Fibroblast of skin of abdomen (primary cell): ENCODE results near the gene BORA.
"Not testable (repeated sequence)": the region's sequence is repeated elsewhere in the genome, so short reads cannot be mapped to it uniquely, and the experiment has no call there.

Experiments used
- DNase-seq: peaks from one replicate; pipeline ENCODE4 v3.0.0-alpha.2; 2013

Gene BORA

DNA sequence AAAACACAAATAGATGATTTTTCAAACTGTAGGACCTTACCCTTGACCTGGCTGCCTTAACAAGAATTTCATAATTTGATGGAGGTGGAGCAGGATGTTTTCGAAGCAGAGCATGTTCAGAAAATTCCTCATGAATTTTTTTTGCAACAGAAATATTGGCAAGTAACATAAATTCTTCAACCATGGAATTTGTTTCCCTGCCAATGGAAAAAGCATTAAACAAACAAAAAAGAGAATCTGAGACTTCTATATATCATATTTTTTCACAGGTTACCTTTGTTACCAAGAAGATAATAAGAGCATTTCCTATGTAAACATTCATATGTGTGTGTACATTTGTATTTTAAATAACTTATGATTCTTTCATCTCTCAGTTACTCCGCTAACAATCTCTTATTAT, 35.7 kb downstream of the BORA start:
- no peak for DNase-seq

DNA sequence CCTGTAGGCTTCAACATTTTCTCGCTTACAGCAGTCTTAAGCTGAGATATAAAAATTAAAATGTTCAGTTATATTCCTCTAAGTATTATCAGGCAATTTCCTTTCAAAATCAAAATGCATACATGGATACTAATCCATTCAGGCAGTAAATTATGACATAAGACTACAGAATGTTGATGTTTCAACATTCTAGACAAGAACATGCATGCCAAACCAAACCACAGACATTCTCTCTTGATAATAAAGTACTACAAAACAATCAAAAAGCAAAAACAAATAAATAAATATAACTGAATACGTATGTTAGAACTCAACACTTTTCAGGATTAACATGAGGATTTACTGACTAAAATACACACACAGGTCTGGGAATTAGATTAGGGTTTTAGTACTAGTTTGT, 46.3 kb downstream of the BORA start:
- no peak for DNase-seq

DNA sequence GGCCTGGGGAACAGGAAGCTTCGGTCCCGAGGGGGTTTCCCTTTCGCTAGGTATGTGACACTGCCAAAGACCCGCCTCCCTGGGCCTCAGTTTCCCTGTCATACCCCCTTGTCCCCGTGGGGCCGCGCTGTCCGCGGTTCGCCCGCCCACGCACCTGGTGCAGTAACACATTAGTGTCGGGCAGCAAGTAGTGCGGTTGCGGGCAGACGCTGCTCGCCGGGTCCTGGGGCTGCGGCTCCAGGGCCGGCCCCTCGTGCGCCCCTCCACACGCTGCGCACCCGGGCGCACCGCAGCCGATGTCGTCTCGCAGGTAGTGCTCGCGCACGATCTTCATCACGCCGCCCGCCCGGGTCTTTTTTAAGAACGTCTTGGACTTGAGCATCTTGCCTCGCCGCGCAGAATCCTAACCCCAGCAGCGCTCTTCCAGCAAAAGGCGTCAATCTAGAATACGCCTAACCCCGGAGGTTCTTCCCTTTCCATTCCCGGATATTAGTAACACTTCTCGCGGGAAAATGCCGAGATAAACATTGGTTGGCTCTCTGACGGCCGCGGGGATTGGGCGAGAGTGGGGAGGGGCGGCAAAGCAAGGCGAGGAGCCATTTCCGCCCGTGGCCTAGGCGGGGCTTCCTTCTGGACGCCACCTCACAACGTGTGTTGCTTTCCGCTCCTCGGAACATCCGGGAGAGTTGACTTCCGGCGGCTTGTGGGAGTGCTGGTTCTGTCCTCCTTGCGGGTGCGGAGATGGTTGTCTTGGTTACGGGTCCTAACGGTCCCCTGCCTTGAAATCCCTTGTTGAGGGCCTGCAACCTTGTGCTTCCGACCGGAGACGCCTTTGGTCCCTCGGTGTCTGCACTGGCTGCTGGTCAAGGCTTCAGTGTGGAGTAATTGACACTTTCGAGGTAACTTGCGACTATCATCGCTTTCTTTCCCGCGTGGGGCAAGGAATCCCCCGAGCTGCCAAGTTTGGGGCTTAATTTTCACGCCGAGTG, 54.0 kb downstream of the BORA start, which contains the start of the genes DIS3 and PIBF1:
Gene DIS3 (minus strand): TSS at position 450 of the 989 bp plus-strand sequence. CDS start 68 bp downstream, at position 382.
Gene PIBF1 (plus strand): TSS at position 683 of the 989 bp plus-strand sequence. CDS start 1,337 bp downstream, outside the sequence.
- peak; percentile 99 for DNase-seq

DNA sequence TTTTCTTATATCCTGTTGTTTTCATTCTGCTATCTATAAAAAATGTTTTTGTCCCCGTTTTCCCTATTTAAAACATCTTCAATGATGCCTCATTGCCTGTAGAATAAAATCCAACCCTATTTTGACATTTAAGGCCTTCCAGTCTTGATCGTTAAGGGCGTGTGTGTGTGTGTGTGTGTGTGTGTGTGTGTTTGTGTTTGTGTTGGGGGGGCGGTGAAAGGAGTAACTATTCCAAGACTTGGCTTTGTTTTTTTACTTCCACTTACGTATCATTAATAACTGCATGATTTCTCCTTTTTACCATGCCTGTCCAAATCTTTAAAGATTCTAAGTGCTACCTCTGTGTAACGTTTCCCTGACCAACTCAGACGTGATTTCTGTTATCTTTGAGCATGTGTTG, 55.0 kb downstream of the BORA start:
- DNase-seq, result peak; percentile 4

DNA sequence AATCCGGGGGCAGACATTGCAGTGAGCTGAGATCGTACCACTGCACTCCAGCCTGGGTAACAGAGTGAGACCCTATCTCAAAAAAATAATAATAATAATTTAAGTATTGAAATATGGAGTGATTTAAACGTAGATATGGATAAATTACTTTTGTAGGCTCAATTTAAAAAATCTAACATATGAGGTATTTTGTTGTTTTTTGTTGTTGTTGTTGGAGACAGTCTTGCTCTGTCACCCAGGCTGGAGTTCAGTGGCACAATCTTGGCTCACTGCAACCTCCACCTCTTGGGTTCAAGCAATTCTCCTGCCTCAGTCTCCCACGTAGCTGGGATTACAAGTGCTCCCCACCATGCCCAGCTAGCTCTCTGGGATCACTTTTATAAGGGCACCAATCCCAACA, 57.0 kb downstream of the BORA start:
- not testable (repeated sequence) for DNase-seq

DNA sequence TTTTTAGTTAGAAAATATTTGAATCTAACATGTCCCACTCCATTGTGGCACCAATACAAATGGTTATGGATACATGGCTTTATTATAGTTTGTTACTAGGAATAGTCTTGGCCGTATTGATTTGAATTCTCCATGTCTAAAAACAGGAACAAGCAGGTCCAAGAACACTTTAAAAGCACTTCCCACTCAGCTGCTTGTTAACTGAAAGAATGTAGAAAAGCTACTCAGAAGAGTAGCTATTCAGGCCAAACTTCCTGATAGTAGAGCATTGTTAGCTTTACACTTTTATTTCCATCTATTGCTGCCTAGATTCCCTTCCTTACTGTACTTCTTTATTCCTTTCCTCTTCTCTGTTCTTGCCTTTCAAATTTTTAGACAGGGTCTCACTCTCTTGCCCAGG, 61.1 kb downstream of the BORA start:
- DNase-seq, result no peak

DNA sequence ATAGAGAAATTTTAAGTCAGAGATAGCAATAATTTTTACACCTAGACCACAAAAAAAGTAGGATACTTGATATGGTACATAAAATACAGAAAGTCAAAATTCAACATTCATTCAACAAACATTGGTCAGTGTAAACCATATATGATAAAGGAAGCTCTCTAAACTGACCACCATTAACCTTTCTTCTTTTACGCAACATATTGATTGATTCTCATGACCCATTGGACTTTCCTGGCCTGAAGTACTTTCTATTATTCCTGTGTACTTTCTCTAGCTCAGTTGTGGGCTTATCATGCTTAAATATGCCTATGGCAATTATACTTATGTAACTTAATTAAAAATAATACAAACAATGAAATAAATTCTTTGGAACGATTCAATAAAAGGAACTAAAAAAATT, 64.9 kb downstream of the BORA start:
- DNase-seq, result no peak

DNA sequence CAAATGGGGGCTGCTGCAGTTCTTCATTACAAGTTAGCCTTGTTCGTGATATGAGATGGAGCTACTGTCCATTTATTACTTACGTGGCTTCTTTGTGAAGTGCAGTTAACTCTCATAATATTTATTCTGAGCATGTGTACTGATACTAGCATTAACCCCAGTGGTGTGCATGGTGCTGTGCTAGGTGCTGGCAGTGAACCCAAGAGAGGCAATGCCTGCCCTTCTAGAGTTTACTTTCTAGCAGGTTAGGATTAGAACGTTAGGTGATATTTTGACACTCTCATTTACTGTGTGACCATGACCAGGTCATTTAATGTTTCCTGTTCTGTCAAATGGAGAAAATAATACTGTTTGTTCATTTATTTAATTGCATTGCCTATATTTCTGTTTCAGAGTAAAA, 71.1 kb downstream of the BORA start:
- DNase-seq, result no peak

DNA sequence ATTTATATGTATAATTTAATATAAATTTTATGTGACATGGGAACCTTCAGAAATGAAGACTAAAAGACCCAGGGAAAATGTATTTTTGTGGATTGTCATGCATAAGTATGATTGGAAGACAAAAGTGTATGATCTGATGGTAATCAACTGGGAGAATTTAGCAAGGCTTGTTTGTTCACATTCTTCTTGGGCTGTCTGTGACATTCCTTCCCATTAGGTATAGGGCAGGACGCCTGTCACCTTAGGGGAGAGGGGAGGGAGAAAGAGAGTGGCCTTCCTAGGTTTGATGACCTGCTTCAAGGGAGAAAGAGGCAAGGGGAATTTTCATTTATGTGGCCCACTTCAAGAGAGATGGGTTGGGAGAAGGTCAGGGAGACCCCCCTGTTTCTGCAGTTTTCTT, 76.6 kb downstream of the BORA start:
- no peak for DNase-seq
